ENCODE measurements around the gene DNAH6.

DNAH6 gene

DNA sequence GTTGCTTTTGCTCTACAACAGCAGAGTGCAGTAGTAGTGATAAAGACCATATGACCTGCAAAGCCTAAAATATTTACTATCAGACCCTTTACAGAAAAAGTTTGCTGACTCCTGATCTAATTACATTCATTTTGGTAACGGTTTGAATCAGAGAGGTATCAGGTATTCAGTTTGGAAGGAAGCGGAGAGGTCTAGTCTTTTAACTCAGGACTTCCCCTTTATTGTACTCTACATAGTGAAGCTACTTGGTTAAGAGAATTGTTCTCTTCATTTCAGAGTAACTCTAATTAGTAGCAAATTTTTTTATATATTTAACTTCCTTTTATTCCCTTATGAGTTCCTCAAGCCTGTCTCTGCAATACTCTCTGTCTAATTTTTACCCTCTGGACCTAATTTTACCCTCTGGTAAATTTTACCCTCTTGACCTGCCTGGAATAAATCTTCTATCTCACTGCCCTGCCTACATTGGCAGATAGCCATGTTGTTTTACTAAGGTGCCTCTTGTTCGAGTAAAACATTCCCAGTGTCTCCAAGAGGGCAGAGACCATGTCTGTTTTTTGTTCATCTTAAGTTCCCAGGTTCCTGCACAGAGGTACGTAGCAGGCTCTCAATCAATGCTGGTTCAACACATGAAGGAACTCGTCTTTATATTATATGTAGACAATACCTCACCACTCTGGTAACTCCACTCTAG is 170.6 kb downstream of the DNAH6 start:
- DNase-seq (ENCODE audit: insufficient read length, low spot score) (no peak), FAIRE-seq (no peak)

DNA sequence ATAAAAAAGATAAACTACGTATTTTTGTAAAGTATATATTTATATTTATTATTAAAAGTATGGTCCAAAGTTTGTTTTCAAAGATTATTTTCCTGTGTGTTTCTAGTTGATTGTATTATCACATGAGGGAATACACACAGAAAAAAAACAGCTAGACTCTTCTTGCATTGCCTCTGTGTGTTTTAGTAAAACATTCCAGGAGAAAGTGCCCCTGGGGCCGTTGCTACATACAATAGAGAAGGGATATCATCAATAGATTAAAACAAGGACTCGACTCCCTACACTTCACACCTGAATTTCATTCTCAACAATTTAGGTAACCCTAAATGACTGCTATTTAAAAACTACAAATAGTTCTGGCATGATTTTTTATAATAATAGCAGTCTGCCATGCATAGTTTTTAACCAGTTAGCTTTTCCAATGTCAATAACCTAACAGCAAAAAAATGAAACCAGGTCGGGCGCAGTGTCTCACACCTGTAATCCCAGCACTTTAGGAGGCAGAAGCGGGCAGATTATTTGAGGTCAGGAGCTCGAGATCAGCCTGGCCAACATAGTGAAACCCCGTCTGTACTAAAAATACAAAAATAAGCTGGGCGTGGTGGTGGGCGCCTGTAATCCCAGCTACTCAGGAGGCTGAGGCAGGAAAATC is 171.3 kb downstream of the DNAH6 start:
- DNase-seq (ENCODE audit: insufficient read length, low spot score), result no peak
- FAIRE-seq, result no peak

DNA sequence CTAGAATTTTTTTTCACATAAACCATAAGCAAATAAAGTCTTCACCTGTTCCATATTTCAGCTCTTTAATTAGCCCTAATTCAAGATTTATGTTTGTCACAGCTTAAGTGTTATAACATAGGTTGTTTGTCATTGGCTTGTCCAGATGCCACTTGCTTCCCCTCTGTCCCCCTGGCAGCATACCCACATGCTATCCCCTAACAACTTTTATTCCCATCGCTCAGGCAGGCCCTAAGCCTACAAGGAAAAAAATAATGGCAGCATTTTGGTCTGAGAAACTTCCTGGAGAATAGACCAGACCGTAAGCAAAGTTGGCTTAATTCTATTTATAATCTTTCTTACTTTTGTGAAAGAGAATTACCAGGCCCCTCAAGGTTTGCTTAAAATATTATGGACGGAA is 173.9 kb downstream of the DNAH6 start:
- no peak for FAIRE-seq

DNA sequence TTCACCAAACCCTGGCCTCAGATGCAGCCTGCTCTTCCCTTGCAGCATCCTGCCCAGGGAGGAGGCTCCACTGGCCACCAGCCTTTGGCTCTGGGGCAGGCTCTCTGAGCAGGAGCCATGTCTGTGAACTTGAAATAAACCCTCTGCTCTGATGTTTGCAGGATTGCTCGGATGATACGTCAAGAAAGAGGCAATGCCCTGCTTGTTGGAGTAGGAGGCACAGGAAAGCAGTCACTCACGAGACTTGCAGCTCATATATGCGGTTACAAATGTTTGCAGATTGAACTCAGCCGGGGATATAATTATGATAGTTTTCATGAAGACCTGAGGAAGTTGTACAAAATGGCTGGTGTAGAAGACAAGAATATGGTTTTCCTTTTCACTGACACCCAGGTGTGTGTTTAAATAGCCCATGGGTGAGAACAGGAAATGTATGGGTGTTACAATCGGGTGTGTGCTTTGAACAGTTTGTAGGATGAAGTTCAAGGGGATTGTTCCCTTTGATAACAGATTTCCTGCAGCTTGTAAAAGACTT is 177.9 kb downstream of the DNAH6 start:
- FAIRE-seq (no peak), DNase-seq (ENCODE audit: insufficient read length, low spot score) (no peak)

More for the DNA sequence above, 173.9 kb downstream of the DNAH6 start:
- no peak for DNase-seq (ENCODE audit: insufficient read length, low spot score)

DNA sequence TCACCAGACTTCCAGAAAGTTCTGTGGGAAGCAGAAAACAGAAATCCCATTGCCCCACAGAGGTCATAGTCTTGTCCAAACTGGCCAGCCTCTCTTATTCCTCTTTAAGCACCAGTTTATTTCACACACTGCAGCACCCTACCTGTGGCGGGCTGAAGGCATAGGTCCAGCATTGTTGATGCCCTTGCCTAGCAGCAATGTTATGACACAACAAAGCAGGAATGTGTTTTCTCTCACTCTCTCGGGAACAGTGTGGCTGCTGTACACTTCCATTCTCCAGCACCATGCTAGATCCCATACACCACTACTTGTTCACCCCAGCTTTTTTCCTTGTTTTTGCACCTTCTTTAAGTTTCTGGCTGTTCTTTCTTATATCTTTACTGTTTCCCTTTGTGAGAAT is 181.6 kb downstream of the DNAH6 start:
- DNase-seq (ENCODE audit: insufficient read length, low spot score), result no peak
- no peak for FAIRE-seq

DNA sequence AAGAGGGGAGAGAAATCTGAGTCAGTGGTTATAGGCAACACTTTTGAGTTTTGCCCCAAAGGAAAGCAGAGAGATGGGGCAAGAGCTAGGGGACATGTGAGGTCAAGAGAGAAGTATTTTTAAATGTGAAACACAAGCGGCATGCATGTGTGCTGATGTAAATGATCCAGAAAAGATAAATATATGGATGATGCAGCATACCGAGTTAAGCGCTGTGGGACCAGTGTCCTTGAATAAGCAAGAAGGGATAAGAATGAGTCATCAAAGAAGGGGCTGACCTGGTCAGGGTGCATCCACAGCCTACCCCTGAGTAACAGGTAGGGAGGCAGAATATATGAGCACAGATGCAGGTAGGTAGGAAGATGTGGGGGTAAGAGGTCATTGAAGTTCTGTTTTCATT is 183.7 kb downstream of the DNAH6 start:
- no peak for DNase-seq (ENCODE audit: insufficient read length, low spot score)
- no peak for FAIRE-seq

DNA sequence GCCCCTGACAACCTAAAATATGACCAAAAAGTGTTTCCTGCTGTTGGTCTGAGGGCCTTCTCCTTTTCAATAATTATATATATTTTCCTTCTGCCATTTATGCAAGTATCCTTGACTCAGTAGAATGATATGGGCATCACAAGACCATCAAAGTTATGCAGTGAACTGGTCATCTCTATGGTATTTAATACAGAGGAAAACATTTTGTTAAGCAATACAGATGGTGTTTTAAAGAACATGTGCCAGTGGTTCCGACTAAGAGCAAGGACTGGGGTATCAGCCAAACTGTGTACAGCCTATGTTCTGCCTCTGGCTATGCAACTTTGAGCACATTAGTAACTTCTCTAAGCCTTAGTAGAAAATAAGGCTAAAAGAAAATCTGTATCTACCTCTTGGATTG is 185.6 kb downstream of the DNAH6 start:
- FAIRE-seq (no peak), DNase-seq (ENCODE audit: insufficient read length, low spot score) (peak; percentile 21)

DNA sequence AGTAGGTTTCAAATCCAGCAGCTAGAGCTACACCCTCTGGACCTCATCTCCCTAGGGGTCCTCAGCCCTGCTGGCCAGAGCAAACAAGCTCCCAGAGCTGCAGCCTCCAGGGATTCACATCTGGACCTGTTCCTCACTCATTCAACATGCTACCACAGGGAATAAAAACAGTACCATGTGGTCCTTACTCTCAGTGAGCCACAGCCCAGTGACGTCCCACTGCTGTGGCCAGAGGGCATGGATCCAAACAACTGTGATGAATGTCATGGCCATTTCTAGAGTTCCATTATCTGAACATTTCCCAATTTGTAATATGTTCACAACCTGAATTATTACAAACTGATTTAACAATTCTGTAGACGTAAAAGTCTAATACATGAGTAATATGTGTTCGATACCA is 186.6 kb downstream of the DNAH6 start:
- FAIRE-seq, result no peak

DNA sequence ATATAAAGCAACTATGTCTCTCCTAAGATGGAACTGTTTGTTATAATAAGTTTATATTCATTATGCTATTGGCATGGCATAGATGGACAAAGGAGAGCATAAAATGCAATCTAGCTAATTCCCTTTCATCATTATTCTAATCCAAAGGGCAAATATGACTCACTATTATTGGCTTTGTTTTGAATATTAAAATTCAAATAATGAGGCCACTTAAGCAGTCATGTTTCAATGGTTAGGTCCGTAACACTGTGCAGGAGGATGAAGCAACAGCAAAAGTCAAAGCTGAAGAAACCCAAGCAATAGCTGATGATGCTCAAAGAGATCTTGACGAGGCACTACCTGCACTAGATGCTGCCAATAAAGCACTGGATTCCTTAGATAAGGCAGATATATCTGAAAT is 187.5 kb downstream of the DNAH6 start:
- DNase-seq (ENCODE audit: insufficient read length, low spot score), result no peak
- no peak for FAIRE-seq

More for the DNA sequence above, 186.6 kb downstream of the DNAH6 start:
- DNase-seq (ENCODE audit: insufficient read length, low spot score), result no peak

DNA sequence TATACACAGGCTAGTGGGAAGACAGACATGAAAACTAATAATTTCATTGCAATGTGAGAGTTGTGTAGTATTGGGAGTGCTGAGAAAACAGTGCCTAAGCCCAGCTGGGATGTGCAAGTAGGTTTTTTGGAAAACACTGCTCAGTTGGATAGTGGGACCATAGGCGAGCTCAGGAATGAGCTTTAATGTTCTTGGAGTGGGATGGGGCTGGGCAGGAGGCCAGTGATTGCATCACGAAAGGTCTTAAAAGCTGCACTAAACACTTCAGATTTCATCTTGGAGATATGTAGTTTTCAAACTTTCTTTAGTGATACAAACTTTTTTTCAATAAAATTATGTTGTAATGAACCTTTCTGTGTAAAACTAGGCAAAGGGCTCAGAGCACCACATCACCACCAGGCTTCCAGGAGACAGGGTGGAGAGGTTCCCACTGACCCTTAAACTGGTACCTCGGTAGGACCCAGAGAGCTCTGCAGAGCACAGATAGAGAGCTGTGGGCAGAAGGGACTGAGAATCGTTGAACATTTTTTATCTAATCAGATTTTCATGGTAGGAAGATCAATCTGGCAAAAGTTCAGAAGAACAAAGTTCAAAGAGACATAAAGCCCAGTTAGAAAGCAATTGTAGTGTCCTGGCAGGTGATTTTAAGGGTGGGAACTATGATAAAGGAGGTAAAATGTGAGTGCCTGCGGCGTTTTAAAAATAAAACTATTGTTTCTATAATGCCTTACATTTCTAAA is 188.4 kb downstream of the DNAH6 start:
- FAIRE-seq, result no peak
- no peak for DNase-seq (ENCODE audit: insufficient read length, low spot score)

DNA sequence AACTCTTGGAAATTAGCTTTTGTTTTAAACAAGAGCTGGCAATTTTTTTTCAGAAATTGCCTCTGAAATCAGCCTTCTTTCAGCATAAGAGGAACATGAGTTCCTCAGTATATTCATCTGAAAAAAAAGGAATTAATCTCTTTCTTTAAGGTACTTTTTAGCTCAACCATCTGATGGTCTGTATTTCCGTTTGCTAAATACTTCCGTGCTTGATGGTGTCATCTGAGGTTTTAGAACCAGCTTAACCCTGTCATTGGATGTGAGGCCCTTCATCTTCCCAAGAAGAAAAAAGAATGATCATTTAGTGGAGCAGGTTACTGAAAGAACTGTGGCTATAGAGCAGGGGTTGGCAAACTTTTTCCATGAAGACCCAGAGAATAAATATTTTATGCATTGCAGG is 189.6 kb downstream of the DNAH6 start:
- FAIRE-seq, result no peak
- no peak for DNase-seq (ENCODE audit: insufficient read length, low spot score)

DNA sequence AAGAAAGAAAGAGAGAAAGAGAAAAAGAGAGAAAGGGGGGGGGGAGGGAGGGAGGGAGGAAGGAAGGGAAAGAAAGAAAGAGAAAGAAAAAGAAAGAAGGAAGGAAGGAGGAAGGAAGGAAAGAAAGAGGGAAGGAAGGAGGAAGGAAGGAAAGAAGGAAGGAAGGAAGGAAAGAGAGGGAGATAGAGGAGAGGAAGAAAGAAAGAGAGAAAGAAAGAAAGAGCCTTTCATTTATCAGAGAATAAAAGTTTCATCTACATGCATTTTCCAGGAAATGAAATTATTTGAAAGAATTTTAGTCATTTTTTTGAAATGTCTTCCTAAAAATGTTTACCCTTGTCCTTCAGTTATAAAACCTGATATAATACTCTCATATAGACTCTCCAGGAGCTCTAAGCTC is 192.1 kb downstream of the DNAH6 start:
- FAIRE-seq (no peak), DNase-seq (ENCODE audit: insufficient read length, low spot score) (no peak)

DNA sequence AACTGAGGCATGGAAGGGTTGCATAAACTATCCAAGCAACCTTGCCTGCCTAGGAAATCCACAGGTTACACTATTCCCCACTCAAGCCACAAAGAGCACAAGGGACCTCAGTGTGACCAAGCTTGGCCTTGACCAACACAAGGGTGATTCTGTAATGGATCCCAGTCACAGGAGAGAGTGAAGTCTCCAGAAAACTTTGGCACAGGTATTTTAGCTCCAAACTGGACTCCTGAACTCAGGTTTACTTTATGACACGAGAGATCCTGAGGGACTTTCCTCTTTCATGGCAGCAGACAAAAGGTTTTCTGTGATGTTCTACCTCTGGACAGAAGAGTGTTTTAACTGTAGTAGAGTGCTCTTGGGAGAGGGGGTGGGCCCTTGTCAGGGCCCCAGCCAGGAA is 195.4 kb downstream of the DNAH6 start:
- DNase-seq (ENCODE audit: insufficient read length, low spot score) (no peak), FAIRE-seq (no peak)

DNA sequence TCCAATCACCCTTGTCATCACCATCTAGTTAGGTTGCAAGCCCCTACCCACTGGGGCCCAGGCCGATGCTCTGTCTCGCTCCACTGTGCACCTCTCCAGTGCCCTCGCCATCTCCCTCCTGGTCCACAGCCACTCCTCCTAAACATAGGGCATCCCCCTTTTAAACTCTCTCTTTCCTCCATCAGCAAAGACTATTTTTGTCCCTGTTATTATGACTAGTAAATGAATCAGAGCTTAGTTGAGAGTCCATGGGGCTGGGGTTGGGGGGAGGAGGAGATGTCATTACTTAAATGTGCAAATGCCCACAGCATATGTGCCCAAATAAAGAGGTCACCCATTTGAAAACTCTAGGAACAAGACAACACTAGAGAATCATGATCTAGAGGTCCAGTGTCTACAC is 197.1 kb downstream of the DNAH6 start:
- DNase-seq (ENCODE audit: insufficient read length, low spot score), result no peak
- no peak for FAIRE-seq

DNA sequence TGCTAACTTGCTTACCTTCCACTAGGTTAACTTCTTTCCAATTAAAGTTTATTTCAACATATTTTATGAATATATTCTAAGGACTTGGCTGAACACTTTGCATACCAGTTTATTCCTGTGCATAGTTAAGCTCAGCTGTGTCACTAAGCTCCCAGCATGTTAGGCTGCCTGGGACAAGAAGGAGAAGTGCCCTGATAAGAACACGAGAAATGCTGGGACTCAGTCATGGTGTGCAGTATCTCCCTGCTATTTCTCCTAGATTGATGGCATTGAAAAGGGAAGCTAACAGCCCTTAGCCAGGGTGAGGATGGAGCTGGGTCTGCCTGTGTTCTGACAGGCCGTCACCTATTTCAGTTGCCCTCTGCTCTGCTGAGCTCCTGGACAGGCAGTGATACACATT is 200.3 kb downstream of the DNAH6 start:
- FAIRE-seq (peak; percentile 60), DNase-seq (ENCODE audit: insufficient read length, low spot score) (no peak)

DNA sequence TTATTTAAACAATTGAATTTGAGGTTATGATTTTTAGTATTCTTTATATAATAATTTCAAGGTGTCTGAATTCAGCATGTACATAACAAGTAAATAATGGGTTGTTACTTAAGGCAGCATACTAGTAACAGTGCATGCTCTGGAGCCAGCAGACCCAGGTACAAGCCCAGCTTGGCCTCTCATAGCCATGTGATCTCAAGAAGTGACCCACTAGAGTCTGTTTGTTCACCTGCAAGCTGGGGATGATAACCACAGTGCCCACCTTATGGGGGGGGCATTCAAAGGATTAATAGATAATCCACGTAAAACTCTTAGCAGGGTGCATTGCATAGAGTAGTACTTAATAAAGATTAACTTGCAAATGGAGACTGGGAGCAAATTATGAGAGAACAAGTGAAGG is 201.0 kb downstream of the DNAH6 start:
- no peak for DNase-seq (ENCODE audit: insufficient read length, low spot score)
- no peak for FAIRE-seq

DNA sequence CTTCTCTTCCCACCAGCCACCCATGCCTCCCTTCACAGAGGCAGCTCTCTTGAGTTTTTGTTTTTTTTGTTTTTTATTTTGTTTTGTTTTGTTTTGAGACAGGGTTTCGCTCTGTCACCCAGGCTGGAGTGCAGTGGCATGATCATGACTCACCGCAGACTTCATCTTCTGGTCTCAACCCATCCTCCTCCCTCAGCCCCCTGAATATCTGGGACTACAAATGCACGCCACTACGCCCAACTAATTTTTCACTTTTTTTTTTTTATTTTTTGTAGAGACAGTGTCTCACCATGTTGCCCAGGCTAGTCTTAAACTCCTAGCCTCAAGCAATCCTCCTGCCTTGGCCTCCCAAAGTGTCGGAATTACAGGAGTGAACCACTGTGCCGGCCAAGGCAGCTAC is 203.1 kb downstream of the DNAH6 start:
- FAIRE-seq, result no peak

DNA sequence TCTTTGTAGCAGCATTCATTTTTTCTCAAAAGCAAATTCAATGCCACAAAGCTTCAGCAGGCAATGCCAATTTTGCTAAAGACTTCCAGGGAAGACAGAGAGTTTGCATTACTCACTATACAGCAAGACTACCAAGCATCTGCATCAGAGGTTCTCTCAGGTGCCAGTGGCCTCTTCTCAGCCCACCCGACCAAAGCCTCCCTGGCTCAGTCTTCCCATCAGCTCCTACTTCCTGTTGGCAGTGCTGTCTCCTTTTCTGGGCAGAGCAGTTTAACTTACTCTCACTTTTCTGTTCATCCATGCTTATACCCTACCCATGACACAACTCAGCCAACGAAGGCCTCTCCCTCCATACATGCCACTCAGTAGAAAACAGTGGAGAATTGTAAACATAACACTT is 207.5 kb downstream of the DNAH6 start:
- FAIRE-seq, result no peak
- DNase-seq (ENCODE audit: insufficient read length, low spot score), result no peak

More for the DNA sequence above, 203.1 kb downstream of the DNAH6 start:
- DNase-seq (ENCODE audit: insufficient read length, low spot score), result no peak

DNA sequence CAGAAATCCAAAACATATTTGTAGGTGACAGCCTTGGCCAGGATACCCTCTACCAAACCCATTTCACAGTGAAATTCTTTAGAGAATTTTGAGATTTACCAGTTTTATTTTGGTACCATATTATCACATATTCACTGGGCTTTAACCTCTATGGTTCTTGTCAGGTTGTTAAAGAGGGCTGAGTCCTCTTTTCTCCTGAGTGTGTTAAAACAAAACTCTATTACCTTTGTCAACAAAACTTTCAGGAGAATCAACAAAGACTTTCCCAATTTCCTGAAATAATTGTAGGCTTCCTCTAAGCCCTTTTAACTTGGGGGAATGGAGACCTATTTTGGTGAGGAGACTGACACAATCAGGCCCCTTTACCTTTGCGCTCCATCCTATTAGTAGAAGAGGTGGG is 209.4 kb downstream of the DNAH6 start:
- DNase-seq (ENCODE audit: insufficient read length, low spot score), result no peak
- no peak for FAIRE-seq

DNA sequence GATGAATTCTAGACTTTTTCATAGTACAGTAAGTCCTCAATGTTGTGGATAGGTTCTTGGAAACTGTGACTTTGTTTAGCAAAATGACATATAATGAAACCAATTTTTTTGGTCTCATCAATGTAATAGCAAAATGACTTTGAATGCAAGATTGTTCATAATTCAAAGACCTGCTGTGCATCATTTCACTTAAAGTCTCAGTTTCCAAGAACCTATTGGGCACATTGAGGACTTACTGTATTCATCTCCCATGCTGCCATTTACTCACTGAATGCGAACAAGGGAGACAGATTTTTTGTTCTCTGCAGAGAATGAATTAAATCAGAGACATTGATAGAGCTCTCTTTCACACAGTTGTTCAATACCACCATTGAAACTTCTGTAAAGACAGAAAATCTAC is 211.0 kb downstream of the DNAH6 start:
- no peak for FAIRE-seq

DNA sequence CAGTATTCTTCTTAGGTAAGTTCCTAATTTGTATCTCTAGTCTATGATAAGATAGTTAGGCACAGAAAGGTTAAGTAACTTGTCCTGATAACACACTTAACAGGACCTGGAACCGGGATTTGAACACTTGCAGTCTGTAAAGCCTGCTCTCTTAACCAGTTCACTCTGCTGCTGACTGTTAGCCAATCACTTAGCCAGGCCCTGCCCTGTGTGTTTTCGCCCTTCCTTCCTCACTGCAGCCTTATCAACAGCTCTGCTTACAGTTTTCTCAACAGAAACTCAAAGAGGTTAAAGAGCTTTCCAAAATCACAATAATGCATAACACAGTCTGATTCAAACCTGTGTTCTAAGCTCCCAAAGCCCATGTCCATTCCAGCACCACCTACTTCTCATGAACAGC is 212.9 kb downstream of the DNAH6 start:
- DNase-seq (ENCODE audit: insufficient read length, low spot score), result no peak
- FAIRE-seq, result no peak

More for the DNA sequence above, 211.0 kb downstream of the DNAH6 start:
- no peak for DNase-seq (ENCODE audit: insufficient read length, low spot score)

DNA sequence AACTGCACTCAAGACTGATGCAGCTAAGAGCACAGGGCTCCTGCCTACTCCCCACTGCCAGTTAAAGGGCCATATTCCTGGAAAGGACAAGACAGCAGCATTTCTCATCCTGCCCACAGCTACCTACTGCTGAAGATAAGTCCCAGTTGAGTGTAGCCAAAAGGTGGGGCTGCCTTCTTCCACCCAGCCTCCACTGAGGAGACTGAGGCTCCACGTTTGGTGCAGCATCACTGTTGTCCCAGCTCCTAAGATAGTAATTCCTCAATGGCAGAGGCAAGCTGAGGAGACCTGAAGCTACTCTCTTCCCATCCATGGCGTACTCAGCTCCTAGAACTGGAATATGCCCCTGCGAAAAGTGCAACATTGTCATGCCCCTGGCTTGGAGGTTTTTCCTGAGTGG is 214.9 kb downstream of the DNAH6 start:
- DNase-seq (ENCODE audit: insufficient read length, low spot score) (no peak), FAIRE-seq (no peak)

Data from HTR-8/SVneo (cell line).